IMR-90 (cell line): ENCODE measurements around the gene VKORC1L1. TPM values are rescaled to one million over a fixed set of nuclear protein-coding genes. Genes with fewer than 3 reads are reported as not detected.
A peak's percentile ranks its signal among the peaks of the same experiment; 100 is the strongest.
"Not testable (repeated sequence)": the region's sequence is repeated elsewhere in the genome, so short reads cannot be mapped to it uniquely, and the experiment has no call there.

Experiments used
- ATAC-seq: fragments of 200-7000 bp; cut with Tn5 transposase; 2 replicates; pipeline ENCODE4 v1.9.1; 2020; ENCODE audit warnings: low read depth, mild to moderate bottlenecking, moderate library complexity
- BruUV-seq: library from RNA; stranded (reverse); fragments of 400-500 nt; replicated peaks from 2 replicates; lab custom pipeline; 2021; lab: Mats Ljungman, UMichigan
- CTCF ChIA-PET: fragments of 300-600 bp; formaldehyde crosslinking; extraction: SDS; loops from one replicate; lab custom pipeline; 2021; ENCODE audit warnings: antibody characterized with exemption; lab: Yijun Ruan, JAX
- POLR2A ChIA-PET: fragments of 300-600 bp; sonication (Branson Sonifier 250); formaldehyde crosslinking; loops from one replicate; lab custom pipeline; 2022; ENCODE audit warnings: antibody characterized with exemption; ENCODE audit not compliant: unreplicated experiment; lab: Charles Lee
- DNase-seq: peaks from one replicate; pipeline ENCODE4 v3.0.0; 2013
- H2AFZ ChIP-seq: replicated peaks from 2 replicates; pipeline ENCODE3; 2013; ENCODE audit warnings: low read length, mild to moderate bottlenecking; ENCODE audit not compliant: poor library complexity
- H2AK5ac ChIP-seq: 2 replicates; pipeline ENCODE4 v1.6.1; 2013; ENCODE audit warnings: low read depth, low read length, inconsistent platforms
- H2AK9ac ChIP-seq: replicated peaks from 2 replicates; pipeline ENCODE3; 2013; ENCODE audit warnings: mild to moderate bottlenecking, low read depth, low read length, moderate library complexity; ENCODE audit not compliant: poor library complexity
- H2BK120ac ChIP-seq: 2 replicates; pipeline ENCODE4 v1.6.1; 2013; ENCODE audit warnings: low read depth, low read length, inconsistent platforms
- H2BK15ac ChIP-seq: 3 replicates; pipeline ENCODE4 v1.6.1; 2013; ENCODE audit warnings: low read depth, low read length, inconsistent platforms
- H2BK20ac ChIP-seq: 2 replicates; pipeline ENCODE4 v1.6.1; 2013; ENCODE audit warnings: low read depth, mild to moderate bottlenecking, inconsistent platforms, low read length, moderate library complexity
- H2BK5ac ChIP-seq: 2 replicates; pipeline ENCODE4 v1.6.1; 2013; ENCODE audit warnings: mild to moderate bottlenecking, low read depth, low read length, inconsistent platforms; ENCODE audit not compliant: poor library complexity, severe bottlenecking
- H3K14ac ChIP-seq: replicated peaks from 2 replicates; pipeline ENCODE4 v1.6.1; 2013; ENCODE audit warnings: low read depth, low read length, inconsistent platforms
- H3K18ac ChIP-seq: 2 replicates; pipeline ENCODE4 v1.6.1; 2013; ENCODE audit warnings: low read depth, low read length, control low read depth
- H3K23ac ChIP-seq: 2 replicates; pipeline ENCODE4 v1.6.1; 2013; ENCODE audit warnings: low read depth, low read length, inconsistent platforms
- H3K27ac ChIP-seq: 2 replicates; pipeline ENCODE4 v1.5.1; 2013; ENCODE audit warnings: mild to moderate bottlenecking, control low read depth, low read length; ENCODE audit not compliant: insufficient read depth
- H3K27me3 ChIP-seq: 2 replicates; pipeline ENCODE4 v1.6.1; 2013; ENCODE audit warnings: low read length; ENCODE audit not compliant: control insufficient read depth, insufficient read depth
- H3K36me3 ChIP-seq: 2 replicates; pipeline ENCODE4 v1.6.1; 2013; ENCODE audit warnings: low read length, mixed read lengths; ENCODE audit not compliant: control insufficient read depth, insufficient read depth
- H3K4ac ChIP-seq: 2 replicates; pipeline ENCODE4 v1.6.1; 2013; ENCODE audit warnings: low read depth, low read length, inconsistent platforms
- H3K4me1 ChIP-seq: 2 replicates; pipeline ENCODE4 v1.6.1; 2013; ENCODE audit warnings: low read length, mixed read lengths; ENCODE audit not compliant: control insufficient read depth, insufficient read depth
- H3K4me2 ChIP-seq: 2 replicates; pipeline ENCODE4 v1.6.1; 2013; ENCODE audit warnings: low read depth, mild to moderate bottlenecking, control low read depth, low read length, moderate library complexity
- H3K4me3 ChIP-seq: 2 replicates; pipeline ENCODE4 v1.5.1; 2013; ENCODE audit warnings: low read depth, mild to moderate bottlenecking, control low read depth, low read length, moderate library complexity; ENCODE audit not compliant: insufficient read depth
- H3K56ac ChIP-seq: 2 replicates; pipeline ENCODE4 v1.6.1; 2013; ENCODE audit warnings: low read length, inconsistent platforms; ENCODE audit not compliant: insufficient read depth; ENCODE audit errors: extremely low read depth
- H3K79me1 ChIP-seq, 2 experiments: 2 replicates each; pipeline ENCODE4 v1.6.1; 2013; ENCODE audit warnings: low read length in 2 of 2, inconsistent platforms in 1 of 2, low read depth in 1 of 2
- H3K9ac ChIP-seq: 2 replicates; pipeline ENCODE4 v1.6.1; 2013; ENCODE audit warnings: low read depth, low read length, control low read depth
- H3K9me1 ChIP-seq: 2 replicates; pipeline ENCODE4 v1.6.1; 2013; ENCODE audit warnings: low read length, inconsistent platforms; ENCODE audit not compliant: insufficient read depth
- H3K9me3 ChIP-seq: 2 replicates; pipeline ENCODE4 v1.6.1; 2013; ENCODE audit warnings: low read length; ENCODE audit not compliant: control insufficient read depth, insufficient read depth
- H4K20me1 ChIP-seq: 2 replicates; pipeline ENCODE4 v1.6.1; 2013; ENCODE audit warnings: low read length, inconsistent platforms; ENCODE audit not compliant: insufficient read depth
- H4K5ac ChIP-seq: 2 replicates; pipeline ENCODE4 v1.6.1; 2013; ENCODE audit warnings: mild to moderate bottlenecking, low read depth, low read length, control low read depth
- H4K8ac ChIP-seq, 2 experiments: 2 replicates each; pipeline ENCODE4 v1.6.1; 2013; ENCODE audit warnings: low read depth in 2 of 2, low read length in 2 of 2, control low read depth in 1 of 2, inconsistent platforms in 1 of 2
- H4K91ac ChIP-seq: 2 replicates; pipeline ENCODE4 v1.6.1; 2013; ENCODE audit warnings: low read depth, low read length, inconsistent platforms; ENCODE audit not compliant: insufficient read depth
- BHLHE40 ChIP-seq: fragments of 150-350 bp; IDR thresholded peaks from 2 replicates; pipeline ENCODE4 v1.6.1; 2016; ENCODE audit warnings: mild to moderate bottlenecking, low read depth, low read length
- CEBPB ChIP-seq: IDR thresholded peaks from 2 replicates; pipeline ENCODE4 v1.6.1; 2012; ENCODE audit warnings: low read depth, low read length, improper control_type of control experiment
- WGBS, 2 experiments: methylation state at CpG; one replicate each; pipeline versions ENCODE4 v1.1.5 to v1.1.7; 2013; ENCODE audit warnings: missing lambda C conversion rate in 2 of 2; ENCODE audit not compliant: insufficient read length in 1 of 2; ENCODE audit errors: extremely low coverage in 2 of 2; 5-methylcytosine and 5-hydroxymethylcytosine counted together
- dilution Hi-C: fragments of 300-500 bp; cut with HindIII; formaldehyde crosslinking; loops from one replicate; pipeline ENCODE4 v1.14.3; 2018; ENCODE audit warnings: low sequenced_read_pairs; ENCODE audit not compliant: unreplicated experiment
- in situ Hi-C: fragments of 300-500 bp; cut with MboI; formaldehyde crosslinking; loops from 3 replicates; pipeline ENCODE4 v1.14.3; 2019; ENCODE audit warnings: low sequenced_read_pairs, inconsistent platforms, mixed read lengths
- intact Hi-C: fragments of 100-400 bp; cut with micrococcal nuclease; formaldehyde crosslinking; loops from 2 replicates; pipeline ENCODE4 v1.10.0; 2022
- polyA plus RNA-seq, 3 experiments: library from polyadenylated mRNA; depleted of rRNA; stranded (reverse); fragments of >200 nt; gene quantifications; 2 replicates each; pipeline ENCODE4 v1.2.3, GENCODE V29; 2012; ENCODE audit warnings: low replicate concordance in 1 of 3
- total RNA-seq: library from RNA; depleted of rRNA; stranded (reverse); fragments of >200 nt; gene quantifications from 2 replicates; pipeline ENCODE4 v1.2.3, GENCODE V29; 2012

VKORC1L1 gene
- total and polyA plus RNA-seq, 2 of the 4 experiments (the other 2 are of a cell fraction), result 12.5 to 14.5 TPM

DNA sequence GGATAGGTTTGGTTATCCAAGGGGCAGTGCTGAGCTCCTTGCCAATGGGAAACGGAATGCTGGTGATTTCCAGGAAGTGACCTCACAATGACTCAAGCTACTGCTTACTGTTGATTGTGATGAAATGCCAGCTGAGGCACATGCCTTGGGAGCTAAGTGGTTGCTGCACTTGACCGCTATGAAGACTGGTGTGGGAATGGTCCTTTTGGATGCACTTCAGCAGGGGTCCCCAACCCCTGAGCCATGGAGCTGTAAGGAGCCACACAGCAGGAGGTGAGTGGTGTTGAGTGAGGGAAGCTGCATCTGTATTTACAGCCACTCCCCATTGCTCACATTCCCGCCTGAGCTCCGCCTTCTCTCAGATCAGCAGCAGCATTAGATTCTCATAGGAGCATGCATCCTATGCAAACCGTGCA, 35.3 kb upstream of the VKORC1L1 start:
- WGBS, 2 experiments, result 85% methylated on average over 3 of the region's 5 CpGs; no CpG with 5 or more reads in 1 of the 2 experiments
- H3K79me1 ChIP-seq, intact Hi-C loops, H4K8ac ChIP-seq, H2BK120ac ChIP-seq, H3K4ac ChIP-seq, H2BK20ac ChIP-seq, BruUV-seq, CTCF ChIA-PET, H4K91ac ChIP-seq, H3K23ac ChIP-seq, H2BK15ac ChIP-seq, H3K56ac ChIP-seq, in situ Hi-C loops, H3K27me3 ChIP-seq, H2AFZ ChIP-seq, dilution Hi-C loops, H3K4me2 ChIP-seq, H3K9ac ChIP-seq, H3K18ac ChIP-seq, H2AK5ac ChIP-seq, H4K20me1 ChIP-seq, H3K4me1 ChIP-seq, POLR2A ChIA-PET, H3K4me3 ChIP-seq, H3K36me3 ChIP-seq, H4K5ac ChIP-seq, H3K9me1 ChIP-seq, ATAC-seq, H3K27ac ChIP-seq, H3K14ac ChIP-seq, H2BK5ac ChIP-seq, H3K9me3 ChIP-seq, H2AK9ac ChIP-seq: not testable (repeated sequence)
- TF ChIP-seq CEBPB, result peak; percentile 69; the same call in 1 of the 2 replicates
- peak; percentile 57 for TF ChIP-seq BHLHE40
- DNase-seq, result peak; percentile 71
